OCI-LY7 (cell line): Measurements from ENCODE around the gene PCDHGA5.

ENCODE experiments used
- CTCF ChIP-seq: fragments of 200-600 bp; sonication (generic); conservative IDR thresholded peaks from 2 replicates; pipeline ENCODE4 v1.5.1; 2014; ENCODE audit warnings: mild to moderate bottlenecking, antibody characterized with exemption, low read length, moderate library complexity, mixed read lengths
- EZH2phosphoT487 ChIP-seq: fragments of 200-600 bp; sonication (generic); IDR thresholded peaks from 2 replicates; pipeline ENCODE4 v1.6.1; 2018; ENCODE audit warnings: low read depth, borderline replicate concordance, mild to moderate bottlenecking, mixed run types, antibody characterized with exemption, low read length, moderate library complexity, mixed read lengths

DNA sequence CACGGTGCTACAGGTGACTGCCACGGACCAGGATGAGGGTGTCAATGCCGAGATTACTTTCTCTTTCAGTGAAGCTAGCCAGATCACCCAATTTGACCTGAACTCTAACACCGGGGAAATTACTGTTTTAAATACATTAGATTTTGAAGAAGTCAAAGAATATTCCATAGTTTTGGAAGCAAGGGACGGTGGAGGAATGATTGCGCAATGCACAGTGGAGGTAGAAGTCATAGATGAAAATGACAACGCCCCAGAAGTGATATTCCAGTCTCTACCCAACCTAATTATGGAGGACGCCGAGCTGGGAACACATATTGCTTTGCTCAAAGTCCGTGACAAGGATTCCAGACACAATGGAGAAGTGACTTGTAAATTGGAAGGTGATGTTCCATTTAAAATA lies 24.7 kb downstream of the PCDHGA5 start:
- TF ChIP-seq CTCF (no peak), EZH2phosphoT487 (no peak)
